Upper lobe of left lung (tissue), 4 donors: ENCODE data around the gene FAM184B.

ENCODE experiments used
- CTCF ChIP-seq, 6 experiments: fragments of 450-650 bp in 4 of 6; fragments of 200-600 bp in 2 of 6; sonication (generic) in 2 of 6; IDR thresholded peaks; one replicate each; pipeline ENCODE4 v1.5.1; 2016 to 2019; ENCODE audit warnings: antibody characterized with exemption in 6 of 6
- POLR2A ChIP-seq, 4 donors: fragments of 450-650 bp; IDR thresholded peaks; one replicate each; pipeline ENCODE4 v1.5.1; 2016 to 2017; ENCODE audit warnings: antibody characterized with exemption in 4 of 4, mild to moderate bottlenecking in 2 of 4

DNA sequence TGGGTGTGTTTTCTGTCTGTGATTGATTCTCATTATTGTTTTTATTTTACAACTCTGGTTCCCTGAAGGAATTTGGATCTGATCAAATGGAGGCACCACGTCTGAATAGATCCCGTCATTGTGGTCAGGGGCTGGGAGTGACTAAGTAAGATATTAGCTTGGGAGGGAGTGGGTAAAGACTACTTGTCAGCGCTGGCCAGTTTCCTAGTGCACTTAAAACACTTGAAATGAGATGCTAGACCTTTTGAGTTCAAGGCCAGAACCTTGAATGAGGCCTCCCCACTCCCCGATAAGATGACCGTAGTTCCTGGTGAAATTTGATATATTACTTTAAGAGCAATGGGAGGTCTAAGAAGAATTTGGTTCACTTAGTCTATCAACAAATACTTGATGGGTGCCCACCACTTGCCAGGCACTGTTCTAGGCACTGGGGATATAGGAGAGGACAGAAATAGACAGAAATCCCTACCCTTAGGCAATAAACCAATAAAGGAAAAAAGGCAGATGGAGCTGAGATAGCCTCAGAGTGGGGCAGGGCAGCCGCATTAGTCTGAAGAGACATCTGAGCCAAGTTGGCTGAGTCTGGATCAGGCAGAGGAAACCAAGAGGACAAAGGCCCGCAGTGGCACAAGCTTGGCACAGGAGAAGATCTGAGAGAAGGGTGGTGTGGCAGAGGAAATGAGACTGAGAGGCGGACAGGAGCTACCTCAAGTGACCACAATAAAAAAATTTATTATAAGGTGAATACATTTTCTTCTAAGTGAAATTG is 11.8 kb downstream of the FAM184B start:
- TF ChIP-seq CTCF (IDR thresholded peaks at IDR 0.05) = no peak
- no peak for TF ChIP-seq POLR2A (IDR thresholded peaks at IDR 0.05)
